GM21423 (cell line): ENCODE measurements around the gene LRRC4C.

Source experiments
- ATAC-seq: cut with Tn5 transposase; IDR thresholded peaks from one replicate; pipeline ENCODE4 v1.9.1; 2021; ENCODE audit warnings: mild to moderate bottlenecking, moderate library complexity; ENCODE audit not compliant: unreplicated experiment

The LRRC4C gene

GRCh38 chr11:40271361-40271760 is 1188.1 kb downstream of the LRRC4C start:
- no peak for ATAC-seq

GRCh38 chr11:40269865-40270264 is 1189.6 kb downstream of the LRRC4C start:
- ATAC-seq: no peak

- no peak for ATAC-seq
These were observed 1190.9 kb downstream of the LRRC4C start for GRCh38 chr11:40268551-40268950.

GRCh38 chr11:40255457-40255856 is 1204.0 kb downstream of the LRRC4C start:
- ATAC-seq: no peak

GRCh38 chr11:40253166-40253565 is 1206.3 kb downstream of the LRRC4C start:
- ATAC-seq: no peak

GRCh38 chr11:40252236-40252635 is 1207.2 kb downstream of the LRRC4C start:
- no peak for ATAC-seq

GRCh38 chr11:40246983-40247382 is 1212.5 kb downstream of the LRRC4C start:
- ATAC-seq: no peak

GRCh38 chr11:40241524-40242051 is 1217.9 kb downstream of the LRRC4C start:
- peak; percentile 97 for ATAC-seq

GRCh38 chr11:40240284-40240683 is 1219.2 kb downstream of the LRRC4C start:
- ATAC-seq: no peak

- no peak for ATAC-seq
These were observed 1222.9 kb downstream of the LRRC4C start for GRCh38 chr11:40236526-40236925.

- no peak for ATAC-seq
These were observed 1223.6 kb downstream of the LRRC4C start for GRCh38 chr11:40235841-40236240.

GRCh38 chr11:40230821-40231220 is 1228.6 kb downstream of the LRRC4C start:
- no peak for ATAC-seq

- ATAC-seq: no peak
These were observed 1230.8 kb downstream of the LRRC4C start for GRCh38 chr11:40228662-40229061.

- peak; percentile 79 for ATAC-seq
These were observed 1231.7 kb downstream of the LRRC4C start for GRCh38 chr11:40227730-40228129.

- ATAC-seq: no peak
These were observed 1232.8 kb downstream of the LRRC4C start for GRCh38 chr11:40226654-40227053.

- ATAC-seq: no peak
These were observed 1235.7 kb downstream of the LRRC4C start for GRCh38 chr11:40223596-40224330.

- no peak for ATAC-seq
These were observed 1240.1 kb downstream of the LRRC4C start for GRCh38 chr11:40219401-40219800.

- ATAC-seq: no peak
These were observed 1243.9 kb downstream of the LRRC4C start for GRCh38 chr11:40215556-40215955.

GRCh38 chr11:40207416-40207815 is 1252.0 kb downstream of the LRRC4C start:
- ATAC-seq: no peak

GRCh38 chr11:40204228-40204627 is 1255.2 kb downstream of the LRRC4C start:
- ATAC-seq: no peak

GRCh38 chr11:40203606-40204005 is 1255.8 kb downstream of the LRRC4C start:
- no peak for ATAC-seq

GRCh38 chr11:40202589-40203270 is 1256.7 kb downstream of the LRRC4C start:
- no peak for ATAC-seq
